ENCODE results near the gene CTSH. TPM values are rescaled to one million over a fixed set of nuclear protein-coding genes. Genes with fewer than 3 reads are reported as not detected.
"Not testable (repeated sequence)": the region's sequence is repeated elsewhere in the genome, so short reads cannot be mapped to it uniquely, and the experiment has no call there.

Gene CTSH
- total RNA-seq, 1 experiment from 2014 or later: 45.5 TPM

- DNase-seq (ENCODE audit: low read depth): no peak
Measured at GRCh38 chr15:78938658-78939488, 6.0 kb downstream of the CTSH start.

- DNase-seq (ENCODE audit: low read depth): no peak
Measured at GRCh38 chr15:78937132-78937739, 7.6 kb downstream of the CTSH start.

GRCh38 chr15:78934655-78935023 is 10.2 kb downstream of the CTSH start:
- DNase-seq (ENCODE audit: low read depth): no peak

GRCh38 chr15:78933823-78934654 is 10.8 kb downstream of the CTSH start:
- DNase-seq (ENCODE audit: low read depth): no peak

GRCh38 chr15:78933187-78933822 is 11.5 kb downstream of the CTSH start:
- no peak for DNase-seq (ENCODE audit: low read depth)

- DNase-seq (ENCODE audit: low read depth): no peak
Measured at GRCh38 chr15:78932258-78932808, 12.5 kb downstream of the CTSH start.

GRCh38 chr15:78931439-78932257 is 13.2 kb downstream of the CTSH start:
- DNase-seq (ENCODE audit: low read depth): no peak

- DNase-seq (ENCODE audit: low read depth): peak; percentile 99
Measured at GRCh38 chr15:78930577-78931388, 14.1 kb downstream of the CTSH start.

GRCh38 chr15:78929536-78930264 is 15.1 kb downstream of the CTSH start:
- peak; percentile 48 for DNase-seq (ENCODE audit: low read depth)

- DNase-seq (ENCODE audit: low read depth): no peak
Measured at GRCh38 chr15:78928616-78929093, 16.2 kb downstream of the CTSH start.

- DNase-seq (ENCODE audit: low read depth): not testable (repeated sequence)
Measured at GRCh38 chr15:78928176-78928575, 16.7 kb downstream of the CTSH start.

- no peak for DNase-seq (ENCODE audit: low read depth)
Measured at GRCh38 chr15:78927077-78927790, 17.6 kb downstream of the CTSH start.

- DNase-seq (ENCODE audit: low read depth): no peak
Measured at GRCh38 chr15:78925956-78926743, 18.7 kb downstream of the CTSH start.

- no peak for DNase-seq (ENCODE audit: low read depth)
Measured at GRCh38 chr15:78925076-78925624, 19.7 kb downstream of the CTSH start.

GRCh38 chr15:78923480-78924360 is 21.1 kb downstream of the CTSH start:
- DNase-seq (ENCODE audit: low read depth): no peak

- no peak for DNase-seq (ENCODE audit: low read depth)
Measured at GRCh38 chr15:78923015-78923414, 21.8 kb downstream of the CTSH start.

All from M059J (cell line).